ENCODE results near the gene BRD4.

Gene BRD4

DNA sequence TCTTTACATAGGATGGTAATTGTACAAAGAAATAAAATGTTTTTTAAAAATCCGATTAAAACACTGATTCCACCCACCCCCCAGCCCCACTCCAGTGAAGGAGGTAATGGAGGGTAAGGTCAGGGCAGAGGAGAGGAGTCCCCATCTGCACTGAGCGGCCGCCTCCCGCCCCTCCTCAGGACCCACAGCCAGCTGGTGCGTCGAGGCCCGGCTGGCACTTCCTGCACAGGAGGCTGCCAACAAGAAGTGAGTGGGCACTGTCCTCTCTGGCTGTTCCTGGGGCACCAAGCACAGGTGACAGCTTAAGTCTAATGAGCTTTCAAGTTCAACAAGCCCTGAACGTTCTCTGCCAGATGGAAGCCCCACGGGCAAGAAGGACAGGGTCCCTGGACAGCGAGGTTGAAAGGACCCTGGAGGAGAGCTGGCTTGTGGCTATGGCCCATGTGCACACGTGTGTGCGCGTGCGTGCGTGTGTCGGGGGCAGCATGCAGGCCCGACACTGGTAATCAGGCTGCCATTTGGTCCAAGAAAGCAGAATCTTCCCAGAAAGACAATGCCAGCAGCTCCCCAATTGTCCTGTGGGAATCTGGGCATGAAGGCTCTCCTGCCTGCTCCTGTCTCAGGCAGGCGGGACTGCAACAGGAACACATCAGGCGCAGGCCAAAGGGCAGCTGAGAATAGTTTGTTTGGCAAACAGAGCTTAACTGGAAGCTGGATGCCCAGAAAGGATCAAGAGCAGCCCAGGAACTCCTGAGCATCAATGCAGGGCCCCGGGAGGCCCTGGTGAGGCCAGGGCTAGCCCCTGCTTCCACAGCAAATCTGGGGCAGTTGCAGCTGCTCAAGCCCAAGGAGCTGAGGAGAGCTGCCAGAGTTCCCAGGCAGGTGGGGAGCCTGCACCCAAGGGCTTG lies 85.0 kb downstream of the BRD4 start:
- H3K36me3 ChIP-seq (ENCODE audit: control insufficient read depth, insufficient read depth, low read length) = peaks cover 29% of the 10 kb centered on the region
- no peaks in the 10 kb centered on the region for H3K27me3 ChIP-seq (ENCODE audit: insufficient read depth, low read length, poor library complexity)
- H2AK5ac ChIP-seq (ENCODE audit: low read length) = no peak overlapping the region
- no peak overlapping the region for H3K4me3 ChIP-seq (ENCODE audit: low read length)
- H4K8ac ChIP-seq (ENCODE audit: low read depth, low read length) = no peak overlapping the region
- no peak overlapping the region for H3K23ac ChIP-seq (ENCODE audit: low read length)
- peaks cover 19% of the 10 kb centered on the region for H3K79me2 ChIP-seq (ENCODE audit: control insufficient read depth, insufficient read depth, low read length)
- H3K56ac ChIP-seq (ENCODE audit: low read length) = no peak overlapping the region
- no peak overlapping the region for H4K5ac ChIP-seq (ENCODE audit: low read length)
- H2BK5ac ChIP-seq (ENCODE audit: low read length) = no peak overlapping the region
- no peak overlapping the region for H3K4ac ChIP-seq (ENCODE audit: low read depth, low read length)
- no peak overlapping the region for H2BK120ac ChIP-seq (ENCODE audit: low read depth, low read length)
- no peak overlapping the region for H3K9ac ChIP-seq (ENCODE audit: low read length)
- DNase-seq = no peak
- no peak overlapping the region for H3K18ac ChIP-seq (ENCODE audit: low read length)
- peaks cover 23% of the 10 kb centered on the region for H3K79me1 ChIP-seq (ENCODE audit: low read length)
- WGBS (ENCODE audit: extremely low coverage, insufficient coverage, low lambda C conversion rate) = no CpG with 5 or more reads among the region's 20 CpGs
- no peaks in the 10 kb centered on the region for H3K4me1 ChIP-seq (ENCODE audit: control insufficient read depth, low read depth, low read length)
- no peak overlapping the region for H3K27ac ChIP-seq (ENCODE audit: low read depth, low read length)
- no peak overlapping the region for H2BK15ac ChIP-seq (replicated peaks; ENCODE audit: low read depth)
- H3K4me2 ChIP-seq (ENCODE audit: low read length) = no peak overlapping the region

DNA sequence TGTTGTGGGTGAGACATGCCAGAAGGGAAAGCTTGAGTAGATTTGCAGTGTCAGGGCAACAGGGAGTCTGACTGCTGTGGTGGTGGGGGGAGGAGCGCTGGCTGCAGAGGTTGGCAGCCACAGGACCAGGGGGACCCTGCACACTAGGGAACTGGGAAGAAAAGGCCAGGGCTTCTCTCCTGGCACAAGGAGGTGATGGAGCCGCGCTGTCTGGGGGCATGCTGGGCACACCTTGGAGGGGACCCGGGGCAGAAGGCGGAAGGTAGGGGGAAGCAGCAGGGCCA lies 86.2 kb downstream of the BRD4 start:
- Histone ChIP-seq H3K23ac (ENCODE audit: low read length) (no peak overlapping the region), H3K4me2 (ENCODE audit: low read length) (no peak overlapping the region), H3K18ac (ENCODE audit: low read length) (no peak overlapping the region), H2AK5ac (ENCODE audit: low read length) (no peak overlapping the region), H3K36me3 (ENCODE audit: control insufficient read depth, insufficient read depth, low read length) (peaks cover 30% of the 10 kb centered on the region), H3K4me3 (ENCODE audit: low read length) (no peak overlapping the region), H2BK120ac (ENCODE audit: low read depth, low read length) (no peak overlapping the region), H3K79me1 (ENCODE audit: low read length) (peaks cover 21% of the 10 kb centered on the region), H3K27ac (ENCODE audit: low read depth, low read length) (no peak overlapping the region), H3K4me1 (ENCODE audit: control insufficient read depth, low read depth, low read length) (no peaks in the 10 kb centered on the region), H3K27me3 (ENCODE audit: insufficient read depth, low read length, poor library complexity) (no peaks in the 10 kb centered on the region), H3K4ac (ENCODE audit: low read depth, low read length) (no peak overlapping the region), H3K9ac (ENCODE audit: low read length) (no peak overlapping the region), H4K8ac (ENCODE audit: low read depth, low read length) (no peak overlapping the region), H3K56ac (ENCODE audit: low read length) (no peak overlapping the region), H3K79me2 (ENCODE audit: control insufficient read depth, insufficient read depth, low read length) (peaks cover 11% of the 10 kb centered on the region), H2BK15ac (replicated peaks; ENCODE audit: low read depth) (no peak overlapping the region), H4K5ac (ENCODE audit: low read length) (no peak overlapping the region), H2BK5ac (ENCODE audit: low read length) (no peak overlapping the region)
- no CpG with 5 or more reads among the region's 5 CpGs for WGBS (ENCODE audit: extremely low coverage, insufficient coverage, low lambda C conversion rate)
- no peak for DNase-seq

DNA sequence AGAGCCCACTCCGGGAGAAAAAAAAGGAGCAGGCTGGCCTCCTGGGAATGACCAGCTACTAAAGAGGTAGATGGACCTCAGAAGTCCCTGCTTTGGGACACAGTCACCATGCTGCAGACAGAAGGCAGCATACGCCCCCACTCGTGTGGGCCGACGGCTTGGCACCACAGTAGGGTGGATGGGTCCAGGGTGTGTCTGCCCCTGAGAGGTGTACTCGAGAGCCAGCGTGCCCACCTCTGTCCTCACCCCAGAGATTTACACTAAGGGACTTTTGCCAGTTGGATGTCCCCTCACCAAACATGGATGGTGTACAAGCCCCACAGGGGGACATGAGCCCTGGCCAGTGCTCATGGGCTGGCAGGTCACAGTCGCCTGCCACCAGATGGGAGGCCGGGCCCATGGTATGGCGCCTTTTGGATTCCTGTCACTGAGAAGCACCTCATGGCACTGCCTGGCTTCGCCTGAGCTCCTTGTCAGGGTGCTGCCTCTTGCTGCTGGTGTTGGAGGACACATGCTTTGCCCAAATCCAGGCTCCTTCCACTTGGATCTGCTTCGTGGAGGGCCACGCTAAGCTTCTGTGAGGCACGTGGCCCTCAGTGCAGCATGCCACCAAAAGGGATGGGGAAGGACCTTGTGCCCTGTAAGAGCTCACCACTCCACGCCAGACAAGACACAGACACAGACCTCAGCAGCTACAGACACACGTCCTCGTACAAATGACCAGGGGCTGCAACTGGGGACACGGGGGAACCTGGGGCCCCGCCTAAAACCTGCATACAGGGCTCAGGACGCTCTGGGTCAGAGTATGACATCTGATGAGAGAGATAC lies 86.8 kb downstream of the BRD4 start:
- Histone ChIP-seq H2BK5ac (ENCODE audit: low read length) (no peak overlapping the region), H3K79me2 (ENCODE audit: control insufficient read depth, insufficient read depth, low read length) (peaks cover 7% of the 10 kb centered on the region), H3K27me3 (ENCODE audit: insufficient read depth, low read length, poor library complexity) (no peaks in the 10 kb centered on the region), H3K4me2 (ENCODE audit: low read length) (no peak overlapping the region), H3K4me3 (ENCODE audit: low read length) (no peak overlapping the region), H2AK5ac (ENCODE audit: low read length) (no peak overlapping the region), H3K4me1 (ENCODE audit: control insufficient read depth, low read depth, low read length) (no peaks in the 10 kb centered on the region), H3K27ac (ENCODE audit: low read depth, low read length) (no peak overlapping the region), H4K8ac (ENCODE audit: low read depth, low read length) (no peak overlapping the region), H3K23ac (ENCODE audit: low read length) (no peak overlapping the region), H3K4ac (ENCODE audit: low read depth, low read length) (no peak overlapping the region), H3K36me3 (ENCODE audit: control insufficient read depth, insufficient read depth, low read length) (peaks cover 26% of the 10 kb centered on the region), H3K79me1 (ENCODE audit: low read length) (peaks cover 16% of the 10 kb centered on the region), H4K5ac (ENCODE audit: low read length) (no peak overlapping the region), H3K9ac (ENCODE audit: low read length) (no peak overlapping the region), H2BK15ac (replicated peaks; ENCODE audit: low read depth) (no peak overlapping the region), H3K18ac (ENCODE audit: low read length) (no peak overlapping the region), H2BK120ac (ENCODE audit: low read depth, low read length) (no peak overlapping the region), H3K56ac (ENCODE audit: low read length) (no peak overlapping the region)
- WGBS (ENCODE audit: extremely low coverage, insufficient coverage, low lambda C conversion rate) = no CpG with 5 or more reads among the region's 20 CpGs
- DNase-seq = no peak

DNA sequence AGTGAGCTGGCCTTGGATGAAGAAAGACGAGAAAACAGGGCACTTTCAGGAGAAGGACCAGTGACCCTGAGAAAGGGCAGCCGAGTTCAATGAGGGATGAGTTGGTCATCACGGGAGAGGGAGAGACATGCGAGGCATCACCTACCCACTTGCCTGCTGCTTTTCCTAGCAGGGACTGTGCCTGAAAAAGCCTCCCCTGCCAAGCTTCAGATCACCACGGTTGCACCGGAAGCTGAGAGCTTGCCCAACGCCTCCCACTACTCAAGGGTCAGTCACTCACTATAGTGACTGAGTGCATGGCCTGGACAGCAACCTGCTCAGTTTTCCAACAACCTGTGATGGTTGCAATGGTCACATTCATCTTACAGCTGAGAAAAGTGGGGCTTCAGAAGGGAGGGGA lies 87.5 kb downstream of the BRD4 start:
- Histone ChIP-seq H2AK5ac (ENCODE audit: low read length) (no peak overlapping the region), H3K79me1 (ENCODE audit: low read length) (peaks cover 12% of the 10 kb centered on the region), H3K56ac (ENCODE audit: low read length) (no peak overlapping the region), H2BK120ac (ENCODE audit: low read depth, low read length) (no peak overlapping the region), H3K4ac (ENCODE audit: low read depth, low read length) (no peak overlapping the region), H3K36me3 (ENCODE audit: control insufficient read depth, insufficient read depth, low read length) (peaks cover 26% of the 10 kb centered on the region), H3K4me1 (ENCODE audit: control insufficient read depth, low read depth, low read length) (no peaks in the 10 kb centered on the region), H2BK15ac (replicated peaks; ENCODE audit: low read depth) (no peak overlapping the region), H3K4me3 (ENCODE audit: low read length) (no peak overlapping the region), H3K4me2 (ENCODE audit: low read length) (no peak overlapping the region), H3K79me2 (ENCODE audit: control insufficient read depth, insufficient read depth, low read length) (peaks cover 1% of the 10 kb centered on the region), H2BK5ac (ENCODE audit: low read length) (no peak overlapping the region), H4K8ac (ENCODE audit: low read depth, low read length) (no peak overlapping the region), H3K23ac (ENCODE audit: low read length) (no peak overlapping the region), H3K18ac (ENCODE audit: low read length) (no peak overlapping the region), H3K27ac (ENCODE audit: low read depth, low read length) (no peak overlapping the region), H3K27me3 (ENCODE audit: insufficient read depth, low read length, poor library complexity) (no peaks in the 10 kb centered on the region), H4K5ac (ENCODE audit: low read length) (no peak overlapping the region), H3K9ac (ENCODE audit: low read length) (no peak overlapping the region)
- no peak for DNase-seq
- no CpG with 5 or more reads among the region's 7 CpGs for WGBS (ENCODE audit: extremely low coverage, insufficient coverage, low lambda C conversion rate)

DNA sequence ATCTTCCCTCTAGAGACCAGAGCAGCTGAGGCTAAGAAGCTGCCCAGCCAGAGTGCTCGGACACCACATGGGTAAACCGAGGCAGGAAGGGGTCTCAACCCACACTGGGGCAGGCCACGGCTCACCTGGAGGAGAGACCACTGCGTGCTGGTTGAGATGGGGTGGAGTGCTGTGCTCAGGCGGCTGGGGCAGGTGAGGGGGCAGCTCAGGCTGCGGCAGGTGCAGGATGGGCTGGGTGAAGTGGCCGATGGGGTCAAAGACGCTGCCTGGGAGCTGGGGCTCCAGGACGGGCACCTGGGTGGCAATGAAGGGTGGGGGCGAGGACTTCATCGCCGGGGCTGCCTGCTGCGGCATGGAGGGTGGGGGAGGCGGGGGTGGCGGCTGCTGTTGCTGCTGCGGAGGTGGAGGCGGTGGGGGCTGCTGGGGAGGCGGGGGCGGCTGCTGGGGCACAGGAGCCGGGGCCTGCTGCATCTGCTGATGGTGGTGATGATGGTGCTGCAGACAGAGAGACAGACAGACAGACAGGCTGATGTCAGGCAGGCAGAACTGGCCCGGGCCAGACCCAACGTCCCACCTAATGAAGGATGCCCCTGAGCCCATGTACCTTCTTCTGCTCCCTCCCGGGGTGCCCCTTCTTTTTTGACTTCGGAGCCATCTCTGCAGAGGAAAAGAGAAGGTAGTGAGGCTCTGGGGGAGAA lies 88.1 kb downstream of the BRD4 start:
- H2BK120ac ChIP-seq (ENCODE audit: low read depth, low read length) = no peak overlapping the region
- peaks cover 1% of the 10 kb centered on the region for H3K79me2 ChIP-seq (ENCODE audit: control insufficient read depth, insufficient read depth, low read length)
- H3K56ac ChIP-seq (ENCODE audit: low read length) = no peak overlapping the region
- H3K79me1 ChIP-seq (ENCODE audit: low read length) = peaks cover 7% of the 10 kb centered on the region
- H4K8ac ChIP-seq (ENCODE audit: low read depth, low read length) = no peak overlapping the region
- H3K4ac ChIP-seq (ENCODE audit: low read depth, low read length) = no peak overlapping the region
- no peak for DNase-seq
- H3K9ac ChIP-seq (ENCODE audit: low read length) = no peak overlapping the region
- no peak overlapping the region for H3K4me2 ChIP-seq (ENCODE audit: low read length)
- no peak overlapping the region for H2BK15ac ChIP-seq (replicated peaks; ENCODE audit: low read depth)
- H3K18ac ChIP-seq (ENCODE audit: low read length) = no peak overlapping the region
- no CpG with 5 or more reads among the region's 24 CpGs for WGBS (ENCODE audit: extremely low coverage, insufficient coverage, low lambda C conversion rate)
- H3K27me3 ChIP-seq (ENCODE audit: insufficient read depth, low read length, poor library complexity) = no peaks in the 10 kb centered on the region
- H3K27ac ChIP-seq (ENCODE audit: low read depth, low read length) = no peak overlapping the region
- no peak overlapping the region for H3K23ac ChIP-seq (ENCODE audit: low read length)
- no peak overlapping the region for H2AK5ac ChIP-seq (ENCODE audit: low read length)
- H4K5ac ChIP-seq (ENCODE audit: low read length) = no peak overlapping the region
- H3K36me3 ChIP-seq (ENCODE audit: control insufficient read depth, insufficient read depth, low read length) = peaks cover 28% of the 10 kb centered on the region
- H3K4me3 ChIP-seq (ENCODE audit: low read length) = no peak overlapping the region
- no peak overlapping the region for H2BK5ac ChIP-seq (ENCODE audit: low read length)
- H3K4me1 ChIP-seq (ENCODE audit: control insufficient read depth, low read depth, low read length) = no peaks in the 10 kb centered on the region
